SK-N-SH treated with all-trans-retinoic acid at 6 μM for 48 hours (cell line): ENCODE data around the gene WARS2.
"Not testable (repeated sequence)": the region's sequence is repeated elsewhere in the genome, so short reads cannot be mapped to it uniquely, and the experiment has no call there.

ENCODE experiments used
- ATAC-seq: fragments of 200-7000 bp; cut with Tn5 transposase; 3 replicates; pipeline ENCODE4 v1.9.1; 2020; ENCODE audit warnings: mild to moderate bottlenecking, moderate library complexity
- ARNTL ChIP-seq: fragments of 450-650 bp; formaldehyde crosslinking; IDR thresholded peaks from 2 replicates; pipeline ENCODE4 v1.5.0; 2020; ENCODE audit warnings: low read depth, mild to moderate bottlenecking, moderate library complexity, borderline replicate concordance
- BACH2 ChIP-seq: fragments of 250-450 bp; sonication (Bioruptor Pico); IDR thresholded peaks from 2 replicates; pipeline ENCODE4 v1.9.0; 2021; ENCODE audit warnings: mild to moderate bottlenecking, borderline replicate concordance
- CSDC2 ChIP-seq: fragments of 250-450 bp; sonication (Bioruptor Pico); IDR thresholded peaks from 2 replicates; pipeline ENCODE4 v1.5.0; 2020; ENCODE audit warnings: mild to moderate bottlenecking, moderate library complexity
- ESRRG ChIP-seq: fragments of 250-450 bp; sonication (Bioruptor Pico); IDR thresholded peaks from 2 replicates; pipeline ENCODE4 v1.6.1; 2021; ENCODE audit warnings: mild to moderate bottlenecking
- GLIS3 ChIP-seq: fragments of 250-450 bp; sonication (Bioruptor Pico); IDR thresholded peaks from 2 replicates; pipeline ENCODE4 v1.5.0; 2020; ENCODE audit warnings: mild to moderate bottlenecking, moderate library complexity
- OSR1 ChIP-seq: fragments of 250-450 bp; sonication (Bioruptor Pico); IDR thresholded peaks from 2 replicates; pipeline ENCODE4 v1.8.0; 2022; ENCODE audit warnings: moderate library complexity, mild to moderate bottlenecking, inconsistent platforms
- PPARA ChIP-seq: fragments of 250-450 bp; sonication (Bioruptor Pico); IDR thresholded peaks from 2 replicates; pipeline ENCODE4 v1.5.0; 2020; ENCODE audit warnings: mild to moderate bottlenecking, borderline replicate concordance
- RARB ChIP-seq: fragments of 250-450 bp; sonication (Bioruptor Pico); IDR thresholded peaks from 2 replicates; pipeline ENCODE4 v1.8.0; 2021; ENCODE audit warnings: mild to moderate bottlenecking, moderate library complexity
- SNAI2 ChIP-seq: fragments of 250-450 bp; sonication (Bioruptor Pico); IDR thresholded peaks from 2 replicates; pipeline ENCODE4 v1.5.0; 2020; ENCODE audit warnings: mild to moderate bottlenecking, moderate library complexity
- TCF4 ChIP-seq: fragments of 250-450 bp; sonication (Bioruptor Pico); IDR thresholded peaks from 2 replicates; pipeline ENCODE4 v1.8.0; 2021; ENCODE audit warnings: mild to moderate bottlenecking, moderate library complexity, borderline replicate concordance
- TOX ChIP-seq: fragments of 250-450 bp; sonication (Bioruptor Pico); IDR thresholded peaks from 2 replicates; pipeline ENCODE4 v1.8.0; 2021; ENCODE audit warnings: mild to moderate bottlenecking, moderate library complexity, borderline replicate concordance
- ZC3H10 ChIP-seq: fragments of 250-450 bp; sonication (Bioruptor Pico); IDR thresholded peaks from 2 replicates; pipeline ENCODE4 v1.5.1; 2021; ENCODE audit warnings: mild to moderate bottlenecking, moderate library complexity
- ZFP3 ChIP-seq: fragments of 250-450 bp; sonication (Bioruptor Pico); IDR thresholded peaks from 2 replicates; pipeline ENCODE4 v1.5.0; 2020; ENCODE audit warnings: mild to moderate bottlenecking, moderate library complexity
- ZNF565 ChIP-seq: fragments of 450-650 bp; formaldehyde crosslinking; conservative IDR thresholded peaks from 2 replicates; pipeline ENCODE4 v1.5.0; 2020; ENCODE audit warnings: low read depth, mild to moderate bottlenecking, moderate library complexity
- ZNF8 ChIP-seq: fragments of 450-650 bp; formaldehyde crosslinking; IDR thresholded peaks from 2 replicates; pipeline ENCODE4 v1.5.0; 2020; ENCODE audit warnings: mild to moderate bottlenecking, moderate library complexity
- TF ChIP-seq, protein P1 (sequence below): fragments of 250-450 bp; sonication (Bioruptor Pico); IDR thresholded peaks from 2 replicates; pipeline ENCODE4 v1.5.1; 2021; ENCODE audit warnings: mild to moderate bottlenecking, moderate library complexity
- TF ChIP-seq, protein P2 (sequence below): fragments of 250-450 bp; sonication (Bioruptor Pico); IDR thresholded peaks from 2 replicates; pipeline ENCODE4 v1.5.0; 2020; ENCODE audit warnings: mild to moderate bottlenecking, moderate library complexity
- TF ChIP-seq, protein P3 (sequence below): fragments of 250-450 bp; sonication (Bioruptor Pico); IDR thresholded peaks from 2 replicates; pipeline ENCODE4 v1.5.1; 2020; ENCODE audit warnings: low read depth, mild to moderate bottlenecking, moderate library complexity
- TF ChIP-seq, protein P4 (sequence below): fragments of 250-450 bp; sonication (Bioruptor Pico); IDR thresholded peaks from 2 replicates; pipeline ENCODE4 v1.8.0; 2021; ENCODE audit warnings: low read depth, mild to moderate bottlenecking, moderate library complexity, borderline replicate concordance

The WARS2 gene

DNA sequence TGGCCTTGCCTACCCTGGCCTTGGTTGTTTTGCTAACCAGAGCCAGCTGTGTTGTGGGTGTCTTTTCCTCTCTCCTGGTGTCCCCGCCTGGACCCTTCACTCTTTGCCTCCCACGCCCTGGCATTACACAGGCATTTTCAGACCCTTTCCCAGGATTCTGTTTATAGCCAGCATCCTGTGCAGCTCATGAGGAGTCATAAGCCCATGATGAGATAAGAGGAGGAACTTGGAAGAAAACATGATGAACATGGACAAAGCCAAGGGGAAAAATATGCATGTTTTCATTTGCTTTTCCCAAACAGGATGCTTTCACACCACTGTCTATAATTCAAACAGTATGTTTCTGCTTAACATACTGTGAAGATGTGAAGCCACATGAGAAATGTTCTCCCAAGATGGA is 18.7 kb upstream of the WARS2 start:
- ATAC-seq, result no peak
- TF ChIP-seq OSR1 (CRISPR knock-in tag), result no peak
- TF ChIP-seq PPARA (CRISPR knock-in tag), result no peak
- TF ChIP-seq, protein P1, sequence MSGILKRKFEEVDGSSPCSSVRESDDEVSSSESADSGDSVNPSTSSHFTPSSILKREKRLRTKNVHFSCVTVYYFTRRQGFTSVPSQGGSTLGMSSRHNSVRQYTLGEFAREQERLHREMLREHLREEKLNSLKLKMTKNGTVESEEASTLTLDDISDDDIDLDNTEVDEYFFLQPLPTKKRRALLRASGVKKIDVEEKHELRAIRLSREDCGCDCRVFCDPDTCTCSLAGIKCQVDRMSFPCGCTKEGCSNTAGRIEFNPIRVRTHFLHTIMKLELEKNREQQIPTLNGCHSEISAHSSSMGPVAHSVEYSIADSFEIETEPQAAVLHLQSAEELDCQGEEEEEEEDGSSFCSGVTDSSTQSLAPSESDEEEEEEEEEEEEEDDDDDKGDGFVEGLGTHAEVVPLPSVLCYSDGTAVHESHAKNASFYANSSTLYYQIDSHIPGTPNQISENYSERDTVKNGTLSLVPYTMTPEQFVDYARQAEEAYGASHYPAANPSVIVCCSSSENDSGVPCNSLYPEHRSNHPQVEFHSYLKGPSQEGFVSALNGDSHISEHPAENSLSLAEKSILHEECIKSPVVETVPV, result no peak
- TF ChIP-seq, protein P2, sequence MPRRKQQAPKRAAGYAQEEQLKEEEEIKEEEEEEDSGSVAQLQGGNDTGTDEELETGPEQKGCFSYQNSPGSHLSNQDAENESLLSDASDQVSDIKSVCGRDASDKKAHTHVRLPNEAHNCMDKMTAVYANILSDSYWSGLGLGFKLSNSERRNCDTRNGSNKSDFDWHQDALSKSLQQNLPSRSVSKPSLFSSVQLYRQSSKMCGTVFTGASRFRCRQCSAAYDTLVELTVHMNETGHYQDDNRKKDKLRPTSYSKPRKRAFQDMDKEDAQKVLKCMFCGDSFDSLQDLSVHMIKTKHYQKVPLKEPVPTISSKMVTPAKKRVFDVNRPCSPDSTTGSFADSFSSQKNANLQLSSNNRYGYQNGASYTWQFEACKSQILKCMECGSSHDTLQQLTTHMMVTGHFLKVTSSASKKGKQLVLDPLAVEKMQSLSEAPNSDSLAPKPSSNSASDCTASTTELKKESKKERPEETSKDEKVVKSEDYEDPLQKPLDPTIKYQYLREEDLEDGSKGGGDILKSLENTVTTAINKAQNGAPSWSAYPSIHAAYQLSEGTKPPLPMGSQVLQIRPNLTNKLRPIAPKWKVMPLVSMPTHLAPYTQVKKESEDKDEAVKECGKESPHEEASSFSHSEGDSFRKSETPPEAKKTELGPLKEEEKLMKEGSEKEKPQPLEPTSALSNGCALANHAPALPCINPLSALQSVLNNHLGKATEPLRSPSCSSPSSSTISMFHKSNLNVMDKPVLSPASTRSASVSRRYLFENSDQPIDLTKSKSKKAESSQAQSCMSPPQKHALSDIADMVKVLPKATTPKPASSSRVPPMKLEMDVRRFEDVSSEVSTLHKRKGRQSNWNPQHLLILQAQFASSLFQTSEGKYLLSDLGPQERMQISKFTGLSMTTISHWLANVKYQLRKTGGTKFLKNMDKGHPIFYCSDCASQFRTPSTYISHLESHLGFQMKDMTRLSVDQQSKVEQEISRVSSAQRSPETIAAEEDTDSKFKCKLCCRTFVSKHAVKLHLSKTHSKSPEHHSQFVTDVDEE (CRISPR knock-in tag), result no peak

DNA sequence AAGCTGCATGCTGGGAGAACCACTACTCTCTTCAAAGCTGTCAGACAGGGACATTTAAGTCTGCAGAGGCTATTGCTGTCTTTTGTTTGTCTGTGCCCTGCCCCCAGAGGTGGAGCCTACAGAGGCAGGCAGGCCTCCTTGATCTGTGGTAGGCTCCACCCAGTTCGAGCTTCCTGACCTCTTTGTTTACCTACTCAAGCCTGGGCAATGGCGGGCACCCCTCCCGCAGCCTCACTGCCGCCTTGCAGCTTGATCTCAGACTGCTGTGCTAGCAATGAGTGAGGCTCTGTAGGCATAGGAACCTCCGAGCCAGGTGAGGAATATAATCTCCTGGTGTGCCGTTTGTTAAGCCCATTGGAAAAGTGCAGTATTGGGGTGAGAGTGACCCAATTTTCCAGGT is 16.3 kb upstream of the WARS2 start:
- not testable (repeated sequence) for ATAC-seq

DNA sequence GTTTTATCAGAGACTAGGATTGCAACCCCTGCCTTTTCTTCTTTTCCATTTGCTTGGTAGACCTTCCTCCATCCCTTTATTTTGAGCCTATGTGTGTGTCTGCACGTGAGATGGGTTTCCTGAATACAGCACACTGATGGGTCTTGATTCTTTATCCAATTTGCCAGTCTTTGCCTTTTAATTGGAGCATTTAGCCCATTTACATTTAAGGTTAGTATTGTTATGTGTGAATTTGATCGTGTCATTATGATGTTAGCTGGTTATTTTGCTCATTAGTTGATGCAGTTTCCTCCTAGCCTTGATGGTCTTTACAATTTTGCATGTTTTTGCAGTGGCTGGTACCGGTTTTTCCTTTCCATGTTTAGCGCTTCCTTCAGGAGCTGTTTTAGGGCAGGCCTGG is 14.6 kb upstream of the WARS2 start:
- not testable (repeated sequence) for ATAC-seq

DNA sequence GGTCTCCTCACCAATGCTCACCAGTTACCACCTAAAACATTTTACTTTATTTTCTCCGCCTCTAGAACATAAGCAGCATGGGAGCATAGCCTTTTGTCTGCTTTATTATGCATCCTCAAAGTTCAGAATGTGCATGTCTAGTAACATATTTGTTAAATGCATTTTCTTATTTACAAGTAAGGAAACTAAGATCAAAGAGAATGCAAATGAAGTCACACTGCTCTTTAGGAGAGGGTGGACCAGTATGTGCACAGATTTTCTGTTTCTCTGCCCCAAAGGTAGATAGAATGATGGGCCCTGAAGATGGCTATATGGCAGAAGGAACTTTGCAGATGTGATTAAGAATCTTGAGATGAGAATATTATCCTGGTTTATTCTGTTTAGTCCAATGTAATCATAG is 9.7 kb upstream of the WARS2 start:
- ATAC-seq, result no peak
- TF ChIP-seq ZNF565 (CRISPR knock-in tag) (no peak), ESRRG (CRISPR knock-in tag) (no peak), PPARA (CRISPR knock-in tag) (no peak), OSR1 (CRISPR knock-in tag) (no peak), BACH2 (CRISPR knock-in tag) (no peak), ZFP3 (no peak), RARB (no peak), TCF4 (CRISPR knock-in tag) (no peak), CSDC2 (CRISPR knock-in tag) (no peak)
- TF ChIP-seq, protein P1, result no peak
- TF ChIP-seq, protein P3, sequence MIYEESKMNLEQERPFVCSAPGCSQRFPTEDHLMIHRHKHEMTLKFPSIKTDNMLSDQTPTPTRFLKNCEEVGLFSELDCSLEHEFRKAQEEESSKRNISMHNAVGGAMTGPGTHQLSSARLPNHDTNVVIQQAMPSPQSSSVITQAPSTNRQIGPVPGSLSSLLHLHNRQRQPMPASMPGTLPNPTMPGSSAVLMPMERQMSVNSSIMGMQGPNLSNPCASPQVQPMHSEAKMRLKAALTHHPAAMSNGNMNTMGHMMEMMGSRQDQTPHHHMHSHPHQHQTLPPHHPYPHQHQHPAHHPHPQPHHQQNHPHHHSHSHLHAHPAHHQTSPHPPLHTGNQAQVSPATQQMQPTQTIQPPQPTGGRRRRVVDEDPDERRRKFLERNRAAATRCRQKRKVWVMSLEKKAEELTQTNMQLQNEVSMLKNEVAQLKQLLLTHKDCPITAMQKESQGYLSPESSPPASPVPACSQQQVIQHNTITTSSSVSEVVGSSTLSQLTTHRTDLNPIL (CRISPR knock-in tag), result no peak

DNA sequence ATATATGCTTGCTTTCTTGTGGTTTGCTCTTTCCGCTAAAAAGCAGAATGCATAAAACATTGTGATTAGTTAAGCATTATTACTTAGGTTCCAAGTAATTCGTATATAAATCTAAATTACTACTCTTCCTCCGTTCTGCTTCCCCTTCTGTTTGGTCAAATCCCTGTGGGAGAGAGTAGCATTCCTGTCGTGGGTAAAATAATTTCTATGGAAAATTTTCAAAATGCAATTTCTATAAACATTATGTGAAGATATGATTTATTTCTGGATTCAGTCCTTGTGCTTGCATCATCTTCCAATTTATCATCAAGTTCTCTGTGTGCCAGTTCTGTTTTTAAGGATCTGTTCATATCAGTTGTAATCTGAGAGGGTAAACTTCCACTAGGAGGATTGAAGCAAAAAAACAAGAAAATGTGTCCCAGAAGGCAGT is 7.2 kb upstream of the WARS2 start:
- ATAC-seq, result no peak
- TF ChIP-seq TOX (CRISPR knock-in tag) (no peak), GLIS3 (no peak), SNAI2 (CRISPR knock-in tag) (no peak), ZNF8 (CRISPR knock-in tag) (no peak), BACH2 (CRISPR knock-in tag) (no peak), OSR1 (CRISPR knock-in tag) (no peak), ZNF565 (CRISPR knock-in tag) (no peak), TCF4 (CRISPR knock-in tag) (no peak), ZFP3 (no peak), ESRRG (CRISPR knock-in tag) (no peak)

DNA sequence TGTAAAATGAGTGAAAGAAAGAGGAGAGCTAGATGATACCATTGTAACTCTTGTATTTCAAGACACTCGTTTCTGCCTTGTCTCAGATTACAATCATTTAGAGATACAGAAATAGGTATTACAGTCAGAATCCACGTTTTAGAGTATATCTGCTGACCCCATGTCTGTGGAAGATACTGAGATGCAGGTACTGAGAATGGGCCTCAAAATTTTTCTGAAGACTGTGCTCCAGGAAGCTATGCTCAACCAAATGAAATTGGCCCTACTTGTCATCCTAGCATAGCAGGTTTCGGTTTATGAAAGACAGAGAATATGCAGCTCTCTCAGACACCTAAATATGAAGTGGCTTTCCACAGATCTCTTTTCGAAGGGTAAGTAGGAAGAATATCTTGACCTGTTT is 6.0 kb upstream of the WARS2 start:
- ATAC-seq, result no peak
- no peak for TF ChIP-seq ZC3H10 (CRISPR knock-in tag)
- no peak for TF ChIP-seq ZFP3
- TF ChIP-seq ESRRG (CRISPR knock-in tag), result no peak
- TF ChIP-seq ARNTL (CRISPR knock-in tag), result no peak
- TF ChIP-seq, protein P4, sequence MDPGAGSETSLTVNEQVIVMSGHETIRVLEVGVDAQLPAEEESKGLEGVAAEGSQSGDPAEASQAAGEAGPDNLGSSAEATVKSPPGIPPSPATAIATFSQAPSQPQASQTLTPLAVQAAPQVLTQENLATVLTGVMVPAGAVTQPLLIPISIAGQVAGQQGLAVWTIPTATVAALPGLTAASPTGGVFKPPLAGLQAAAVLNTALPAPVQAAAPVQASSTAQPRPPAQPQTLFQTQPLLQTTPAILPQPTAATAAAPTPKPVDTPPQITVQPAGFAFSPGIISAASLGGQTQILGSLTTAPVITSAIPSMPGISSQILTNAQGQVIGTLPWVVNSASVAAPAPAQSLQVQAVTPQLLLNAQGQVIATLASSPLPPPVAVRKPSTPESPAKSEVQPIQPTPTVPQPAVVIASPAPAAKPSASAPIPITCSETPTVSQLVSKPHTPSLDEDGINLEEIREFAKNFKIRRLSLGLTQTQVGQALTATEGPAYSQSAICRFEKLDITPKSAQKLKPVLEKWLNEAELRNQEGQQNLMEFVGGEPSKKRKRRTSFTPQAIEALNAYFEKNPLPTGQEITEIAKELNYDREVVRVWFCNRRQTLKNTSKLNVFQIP (CRISPR knock-in tag), result no peak
- no peak for TF ChIP-seq RARB
- no peak for TF ChIP-seq BACH2 (CRISPR knock-in tag)
- TF ChIP-seq, protein P2 (CRISPR knock-in tag), result no peak
- TF ChIP-seq OSR1 (CRISPR knock-in tag), result no peak
- TF ChIP-seq, protein P3 (CRISPR knock-in tag), result no peak
- no peak for TF ChIP-seq PPARA (CRISPR knock-in tag)
